NT2/D1 (cell line): ENCODE data around the gene SIL1.

Source experiments
- SUZ12 ChIP-seq: IDR thresholded peaks from 2 replicates; pipeline ENCODE4 v1.6.1; 2011; ENCODE audit not compliant: insufficient read length, insufficient read depth; ENCODE audit errors: extremely low read depth
- YY1 ChIP-seq: IDR thresholded peaks from 2 replicates; pipeline ENCODE4 v1.6.1; 2011; ENCODE audit not compliant: insufficient read length, insufficient read depth
- ZNF274 ChIP-seq: IDR thresholded peaks from 2 replicates; pipeline ENCODE4 v1.6.1; 2011; ENCODE audit warnings: mild to moderate bottlenecking, low read depth, low read length

- TF ChIP-seq ZNF274 (no peak), YY1 (no peak), SUZ12 (no peak)
These were observed 47.6 kb upstream of the SIL1 start for GRCh38 chr5:139245637-139246339.
